GM10266 (cell line): ENCODE results near the gene GPC5.

Experiments used
- DNase-seq: peaks from one replicate; pipeline ENCODE4 v3.0.0; 2012; ENCODE audit errors: extremely low spot score
- TF ChIP-seq, protein P1 (sequence below): IDR thresholded peaks from 2 replicates; pipeline ENCODE4 v1.5.1; 2012; ENCODE audit warnings: mild to moderate bottlenecking, low read depth; ENCODE audit not compliant: control insufficient read depth, insufficient read depth; ENCODE audit errors: missing control alignments

Gene GPC5

GRCh38 chr13:91740756-91741155 is 342.3 kb downstream of the GPC5 start:
- no peak for DNase-seq
- TF ChIP-seq, protein P1, sequence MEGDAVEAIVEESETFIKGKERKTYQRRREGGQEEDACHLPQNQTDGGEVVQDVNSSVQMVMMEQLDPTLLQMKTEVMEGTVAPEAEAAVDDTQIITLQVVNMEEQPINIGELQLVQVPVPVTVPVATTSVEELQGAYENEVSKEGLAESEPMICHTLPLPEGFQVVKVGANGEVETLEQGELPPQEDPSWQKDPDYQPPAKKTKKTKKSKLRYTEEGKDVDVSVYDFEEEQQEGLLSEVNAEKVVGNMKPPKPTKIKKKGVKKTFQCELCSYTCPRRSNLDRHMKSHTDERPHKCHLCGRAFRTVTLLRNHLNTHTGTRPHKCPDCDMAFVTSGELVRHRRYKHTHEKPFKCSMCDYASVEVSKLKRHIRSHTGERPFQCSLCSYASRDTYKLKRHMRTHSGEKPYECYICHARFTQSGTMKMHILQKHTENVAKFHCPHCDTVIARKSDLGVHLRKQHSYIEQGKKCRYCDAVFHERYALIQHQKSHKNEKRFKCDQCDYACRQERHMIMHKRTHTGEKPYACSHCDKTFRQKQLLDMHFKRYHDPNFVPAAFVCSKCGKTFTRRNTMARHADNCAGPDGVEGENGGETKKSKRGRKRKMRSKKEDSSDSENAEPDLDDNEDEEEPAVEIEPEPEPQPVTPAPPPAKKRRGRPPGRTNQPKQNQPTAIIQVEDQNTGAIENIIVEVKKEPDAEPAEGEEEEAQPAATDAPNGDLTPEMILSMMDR = no peak

DNA sequence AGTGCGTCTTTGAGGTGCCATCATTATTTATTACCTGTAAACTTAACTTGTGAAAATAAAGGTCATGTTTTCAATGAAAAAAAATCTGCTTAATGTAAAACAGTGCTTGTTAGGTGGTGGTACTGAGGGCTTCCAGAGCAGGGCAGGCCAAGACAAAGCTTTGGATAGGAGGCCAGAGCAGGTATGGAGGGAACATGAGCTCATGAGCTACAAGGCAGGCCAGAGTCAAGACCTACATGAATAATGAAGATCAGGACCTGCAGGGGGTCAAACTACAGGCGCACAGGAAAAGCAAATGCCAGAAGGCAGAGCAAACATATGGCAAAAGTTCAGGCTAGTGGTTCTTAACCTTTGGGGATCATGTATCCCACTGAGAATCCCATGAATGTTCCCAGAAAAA is 343.5 kb downstream of the GPC5 start:
- TF ChIP-seq, protein P1 = no peak
- DNase-seq = no peak

GRCh38 chr13:91744284-91744683 is 345.9 kb downstream of the GPC5 start:
- DNase-seq = no peak
- TF ChIP-seq, protein P1 = no peak

DNA sequence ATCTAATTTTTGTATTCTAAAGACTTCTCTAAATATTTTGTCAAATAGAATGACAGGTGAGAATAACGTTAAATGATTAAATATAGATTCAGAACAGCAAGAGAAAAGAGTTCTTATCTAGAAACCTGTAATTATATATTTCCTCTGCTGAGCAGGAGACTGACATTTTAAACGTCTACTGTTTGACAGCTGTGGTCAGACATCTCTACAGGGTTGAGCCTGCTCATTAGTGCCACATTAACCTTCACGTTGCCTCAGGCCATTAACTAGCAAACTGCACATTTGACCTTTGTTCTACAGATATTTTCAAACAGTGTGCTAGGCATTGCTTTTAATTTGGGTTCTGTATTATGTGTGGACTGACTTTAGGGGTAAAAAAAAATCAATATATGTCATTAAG is 347.5 kb downstream of the GPC5 start:
- TF ChIP-seq, protein P1 = no peak
- DNase-seq = no peak

DNA sequence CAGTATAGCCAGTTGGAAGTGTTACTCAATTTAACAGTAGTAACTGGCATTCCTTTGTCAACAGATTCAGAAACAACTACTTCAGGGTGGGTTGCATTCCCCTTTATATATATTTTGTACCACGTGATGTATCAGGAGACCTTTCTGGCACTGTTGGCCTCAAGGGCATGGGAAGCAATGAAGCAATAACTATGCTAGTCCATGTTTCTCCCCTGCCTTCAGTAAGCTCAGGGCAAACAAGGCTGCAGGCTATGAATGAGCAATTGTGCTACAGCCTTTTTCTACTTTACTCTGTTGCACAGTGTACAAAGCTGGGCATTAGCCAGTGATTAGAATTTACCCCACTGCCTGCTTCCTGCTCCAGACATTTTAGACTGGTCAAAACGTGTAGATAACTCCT is 348.8 kb downstream of the GPC5 start:
- DNase-seq = no peak

GRCh38 chr13:91748416-91749089 is 350.1 kb downstream of the GPC5 start:
- TF ChIP-seq, protein P1 = no peak

More for the DNA sequence above, 348.8 kb downstream of the GPC5 start:
- TF ChIP-seq, protein P1 = no peak

GRCh38 chr13:91758724-91759123 is 360.3 kb downstream of the GPC5 start:
- no peak for DNase-seq
- TF ChIP-seq, protein P1 = no peak

More at GRCh38 chr13:91748416-91749089, 350.1 kb downstream of the GPC5 start:
- no peak for DNase-seq
